Measurements from ENCODE around the gene GAPVD1. TPM values are rescaled to one million over a fixed set of nuclear protein-coding genes. Genes with fewer than 3 reads are reported as not detected.

The GAPVD1 gene
- total RNA-seq, 1 experiment from 2014 or later = 30.5 TPM

DNA sequence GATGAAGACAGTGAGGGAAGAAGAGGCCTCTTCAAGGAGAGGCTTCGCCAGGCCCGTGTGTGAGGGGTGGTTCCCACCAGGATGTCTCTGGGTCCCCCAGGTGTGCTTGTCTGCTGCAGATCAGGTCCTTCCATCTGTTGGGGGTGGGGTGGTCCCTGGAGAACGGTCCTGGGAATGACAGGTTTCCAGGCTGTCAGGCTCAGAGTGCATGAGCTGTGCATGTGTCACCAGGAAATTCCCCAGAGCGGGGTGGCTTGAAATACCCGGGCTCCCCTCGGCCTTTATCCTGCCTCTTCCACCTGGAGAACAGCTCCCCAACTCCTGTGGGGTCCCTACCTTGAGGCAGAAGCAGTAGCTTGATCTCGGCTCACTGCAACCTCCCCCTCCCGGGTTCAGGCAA lies 118.8 kb downstream of the GAPVD1 start:
- DNase-seq = peak; percentile 38
- Histone ChIP-seq H3K9ac (ENCODE audit: low read length) (no peak overlapping the region), H3K4me3 (ENCODE audit: low read length) (no peak overlapping the region), H3K79me2 (ENCODE audit: low read length) (no peaks in the 10 kb centered on the region), H3K9me3 (ENCODE audit: low read length) (no peaks in the 10 kb centered on the region), H3K4me1 (ENCODE audit: insufficient read depth, low read length) (peaks cover 7% of the 10 kb centered on the region; the same call in 1 of the 2 replicates), H4K20me1 (ENCODE audit: low read length) (no peaks in the 10 kb centered on the region), H2AFZ (ENCODE audit: low read length) (no peak overlapping the region), H3K27me3 (ENCODE audit: low read length) (no peaks in the 10 kb centered on the region), H3K36me3 (ENCODE audit: low read depth, low read length) (no peaks in the 10 kb centered on the region), H3F3A (ENCODE audit: low read length, unreplicated experiment) (no peaks in the 10 kb centered on the region), H3K4me2 (ENCODE audit: low read length) (no peak overlapping the region), H3K27ac (ENCODE audit: low read length) (no peak overlapping the region), H3K9me2 (replicated peaks; ENCODE audit: low read length) (no peaks in the 10 kb centered on the region)
- POLR2A ChIA-PET (ENCODE audit: unreplicated experiment) = no interaction called here
- intact Hi-C loops (cut with micrococcal nuclease) = no loop called here
- TF ChIP-seq EZH2 (IDR thresholded peaks at IDR 0.05; ENCODE audit: low read length, unreplicated experiment) (no peak), EZH2phosphoT487 (IDR thresholded peaks at IDR 0.05; ENCODE audit: borderline replicate concordance, low read length) (no peak)
- TF ChIP-seq, protein P1, sequence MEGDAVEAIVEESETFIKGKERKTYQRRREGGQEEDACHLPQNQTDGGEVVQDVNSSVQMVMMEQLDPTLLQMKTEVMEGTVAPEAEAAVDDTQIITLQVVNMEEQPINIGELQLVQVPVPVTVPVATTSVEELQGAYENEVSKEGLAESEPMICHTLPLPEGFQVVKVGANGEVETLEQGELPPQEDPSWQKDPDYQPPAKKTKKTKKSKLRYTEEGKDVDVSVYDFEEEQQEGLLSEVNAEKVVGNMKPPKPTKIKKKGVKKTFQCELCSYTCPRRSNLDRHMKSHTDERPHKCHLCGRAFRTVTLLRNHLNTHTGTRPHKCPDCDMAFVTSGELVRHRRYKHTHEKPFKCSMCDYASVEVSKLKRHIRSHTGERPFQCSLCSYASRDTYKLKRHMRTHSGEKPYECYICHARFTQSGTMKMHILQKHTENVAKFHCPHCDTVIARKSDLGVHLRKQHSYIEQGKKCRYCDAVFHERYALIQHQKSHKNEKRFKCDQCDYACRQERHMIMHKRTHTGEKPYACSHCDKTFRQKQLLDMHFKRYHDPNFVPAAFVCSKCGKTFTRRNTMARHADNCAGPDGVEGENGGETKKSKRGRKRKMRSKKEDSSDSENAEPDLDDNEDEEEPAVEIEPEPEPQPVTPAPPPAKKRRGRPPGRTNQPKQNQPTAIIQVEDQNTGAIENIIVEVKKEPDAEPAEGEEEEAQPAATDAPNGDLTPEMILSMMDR (conservative IDR thresholded peaks at IDR 0.05; ENCODE audit: low read depth, low read length) = no peak
- ATAC-seq = peak; percentile 56; the same call in 1 of the 2 replicates
- no TSS peak for BruUV-seq (replicated peaks)
- CTCF ChIA-PET = no interaction called here

DNA sequence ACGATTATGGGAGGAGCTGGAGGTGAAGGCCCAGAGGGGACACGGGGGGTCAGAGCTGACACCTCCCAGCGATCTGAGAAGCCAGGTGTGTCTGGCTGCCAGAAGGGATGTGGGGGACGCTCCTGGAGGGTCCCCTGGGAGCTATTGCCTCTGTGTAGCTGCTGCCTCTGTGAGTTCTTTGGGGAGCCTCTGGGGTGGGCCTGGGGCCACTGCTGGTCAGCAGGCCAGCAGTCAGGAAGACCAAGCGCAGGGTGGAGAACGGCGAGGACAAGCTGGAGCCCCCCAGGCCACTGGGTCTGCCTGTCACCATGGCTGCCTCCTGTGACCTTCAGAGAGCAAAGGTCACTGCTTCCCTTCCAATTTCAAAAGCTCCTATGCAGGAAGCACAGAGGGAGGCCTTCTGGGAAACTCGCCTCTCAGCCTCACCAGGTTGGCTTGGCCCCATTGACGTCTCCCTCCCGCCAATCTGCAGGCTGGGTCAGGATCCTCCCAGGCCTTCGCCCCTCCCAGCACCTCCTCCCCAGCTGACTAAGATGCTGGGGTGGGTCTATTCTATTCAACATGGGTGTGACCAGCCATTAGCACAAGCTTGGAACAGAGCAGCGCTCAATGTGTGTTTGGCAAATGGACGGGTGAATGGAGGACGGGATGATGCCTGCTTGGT lies 126.4 kb downstream of the GAPVD1 start:
- POLR2A ChIA-PET (ENCODE audit: unreplicated experiment) = no interaction called here
- no TSS peak for BruUV-seq (replicated peaks)

GRCh38 chr9:125388978-125389377 lies 127.4 kb downstream of the GAPVD1 start:
- H3K27ac ChIP-seq (ENCODE audit: low read length) = no peak overlapping the region
- TF ChIP-seq, protein P1 (conservative IDR thresholded peaks at IDR 0.05; ENCODE audit: low read depth, low read length) = no peak
- no peak for TF ChIP-seq EZH2 (IDR thresholded peaks at IDR 0.05; ENCODE audit: low read length, unreplicated experiment)
- TF ChIP-seq EZH2phosphoT487 (IDR thresholded peaks at IDR 0.05; ENCODE audit: borderline replicate concordance, low read length) = no peak
- POLR2A ChIA-PET (ENCODE audit: unreplicated experiment) = no interaction called here
- BruUV-seq (replicated peaks) = no TSS peak
- H3K9me2 ChIP-seq (replicated peaks; ENCODE audit: low read length) = no peaks in the 10 kb centered on the region
- ATAC-seq (no peak), DNase-seq (no peak)
- H3K4me2 ChIP-seq (ENCODE audit: low read length) = no peak overlapping the region
- CTCF ChIA-PET = no interaction called here
- H3K79me2 ChIP-seq (ENCODE audit: low read length) = no peaks in the 10 kb centered on the region
- H3F3A ChIP-seq (ENCODE audit: low read length, unreplicated experiment) = no peaks in the 10 kb centered on the region
- no peaks in the 10 kb centered on the region for H4K20me1 ChIP-seq (ENCODE audit: low read length)
- H3K9me3 ChIP-seq (ENCODE audit: low read length) = no peaks in the 10 kb centered on the region
- no peaks in the 10 kb centered on the region for H3K27me3 ChIP-seq (ENCODE audit: low read length)
- no peak overlapping the region for H3K4me3 ChIP-seq (ENCODE audit: low read length)
- no peaks in the 10 kb centered on the region; the same call in 1 of the 2 replicates for H3K4me1 ChIP-seq (ENCODE audit: insufficient read depth, low read length)
- no peak overlapping the region for H2AFZ ChIP-seq (ENCODE audit: low read length)
- no peak overlapping the region for H3K9ac ChIP-seq (ENCODE audit: low read length)
- H3K36me3 ChIP-seq (ENCODE audit: low read depth, low read length) = no peaks in the 10 kb centered on the region
- intact Hi-C loops (cut with micrococcal nuclease) = no loop called here

More for the DNA sequence above, 126.4 kb downstream of the GAPVD1 start:
- no peaks in the 10 kb centered on the region for H3K36me3 ChIP-seq (ENCODE audit: low read depth, low read length)
- intact Hi-C loops (cut with micrococcal nuclease) = no loop called here
- no peak overlapping the region for H2AFZ ChIP-seq (ENCODE audit: low read length)
- H3K4me2 ChIP-seq (ENCODE audit: low read length) = no peak overlapping the region
- H3K79me2 ChIP-seq (ENCODE audit: low read length) = no peaks in the 10 kb centered on the region
- no peaks in the 10 kb centered on the region for H3K4me1 ChIP-seq (ENCODE audit: insufficient read depth, low read length)
- DNase-seq = no peak
- no peak for TF ChIP-seq EZH2phosphoT487 (IDR thresholded peaks at IDR 0.05; ENCODE audit: borderline replicate concordance, low read length)
- TF ChIP-seq, protein P1 (conservative IDR thresholded peaks at IDR 0.05; ENCODE audit: low read depth, low read length) = no peak
- TF ChIP-seq EZH2 (IDR thresholded peaks at IDR 0.05; ENCODE audit: low read length, unreplicated experiment) = no peak
- no peak overlapping the region for H3K4me3 ChIP-seq (ENCODE audit: low read length)
- no peaks in the 10 kb centered on the region for H3K27me3 ChIP-seq (ENCODE audit: low read length)
- H4K20me1 ChIP-seq (ENCODE audit: low read length) = no peaks in the 10 kb centered on the region
- H3K27ac ChIP-seq (ENCODE audit: low read length) = no peak overlapping the region
- CTCF ChIA-PET = no interaction called here
- no peak overlapping the region for H3K9ac ChIP-seq (ENCODE audit: low read length)
- no peaks in the 10 kb centered on the region for H3K9me3 ChIP-seq (ENCODE audit: low read length)
- no peak for ATAC-seq
- no peaks in the 10 kb centered on the region for H3F3A ChIP-seq (ENCODE audit: low read length, unreplicated experiment)
- H3K9me2 ChIP-seq (replicated peaks; ENCODE audit: low read length) = no peaks in the 10 kb centered on the region

Measured in PC-3 (cell line).